H9 (cell line): Measurements from ENCODE around the gene RMI2. TPM values are rescaled to one million over a fixed set of nuclear protein-coding genes. Genes with fewer than 3 reads are reported as not detected.

ENCODE experiments used
- DNase-seq: peaks from one replicate; pipeline ENCODE4 v3.0.0-alpha.2; 2017
- H2AFZ ChIP-seq: one replicate; pipeline ENCODE4 v1.6.1; 2013; ENCODE audit warnings: mild to moderate bottlenecking, low read length, control low read depth, moderate library complexity
- H2AK5ac ChIP-seq: 2 replicates; pipeline ENCODE4 v1.6.1; 2013; ENCODE audit warnings: low read length, control low read depth, mixed read lengths; ENCODE audit not compliant: insufficient read length
- H2BK120ac ChIP-seq: one replicate; pipeline ENCODE4 v1.6.1; 2013; ENCODE audit warnings: low read depth, mild to moderate bottlenecking, low read length, control low read depth, inconsistent platforms; ENCODE audit not compliant: poor library complexity, severe bottlenecking
- H2BK12ac ChIP-seq: 2 replicates; pipeline ENCODE4 v1.6.1; 2013; ENCODE audit warnings: low read length, control low read depth, mixed read lengths, low read depth; ENCODE audit not compliant: insufficient read length
- H2BK15ac ChIP-seq: 2 replicates; pipeline ENCODE4 v1.6.1; 2013; ENCODE audit warnings: low read depth, low read length, control low read depth
- H2BK20ac ChIP-seq: one replicate; pipeline ENCODE4 v1.6.1; 2013; ENCODE audit warnings: low read depth, mild to moderate bottlenecking, low read length, control low read depth, inconsistent platforms; ENCODE audit not compliant: poor library complexity, severe bottlenecking
- H2BK5ac ChIP-seq: 2 replicates; pipeline ENCODE4 v1.6.1; 2013; ENCODE audit warnings: low read length, control low read depth, mixed read lengths; ENCODE audit not compliant: insufficient read length
- H3K14ac ChIP-seq: 2 replicates; pipeline ENCODE4 v1.6.1; 2013; ENCODE audit warnings: low read length, control low read depth; ENCODE audit not compliant: insufficient read depth
- H3K18ac ChIP-seq: 2 replicates; pipeline ENCODE4 v1.6.1; 2013; ENCODE audit warnings: low read depth, mild to moderate bottlenecking, mixed read lengths, low read length, control low read depth; ENCODE audit not compliant: insufficient read length
- H3K23ac ChIP-seq: 2 replicates; pipeline ENCODE4 v1.6.1; 2013; ENCODE audit warnings: low read length, control low read depth, mixed read lengths, low read depth; ENCODE audit not compliant: insufficient read length
- H3K23me2 ChIP-seq: 2 replicates; pipeline ENCODE4 v1.6.1; 2013; ENCODE audit warnings: low read depth, mild to moderate bottlenecking, mixed read lengths, low read length, control low read depth; ENCODE audit not compliant: insufficient read length, poor library complexity, severe bottlenecking
- H3K27ac ChIP-seq: 2 replicates; pipeline ENCODE4 v1.5.1; 2013; ENCODE audit warnings: low read length, control low read depth, mixed read lengths, low read depth; ENCODE audit not compliant: insufficient read length
- H3K27me3 ChIP-seq: 2 replicates; pipeline ENCODE4 v1.6.1; 2013; ENCODE audit warnings: low read length, control low read depth, inconsistent platforms; ENCODE audit not compliant: insufficient read depth
- H3K4ac ChIP-seq: 2 replicates; pipeline ENCODE4 v1.6.1; 2013; ENCODE audit warnings: low read depth, mild to moderate bottlenecking, control low read depth, inconsistent platforms, low read length, moderate library complexity
- H3K4me1 ChIP-seq: 2 replicates; pipeline ENCODE4 v1.6.1; 2013; ENCODE audit warnings: low read length, control low read depth, inconsistent platforms; ENCODE audit not compliant: insufficient read depth
- H3K4me2 ChIP-seq: 2 replicates; pipeline ENCODE4 v1.6.1; 2013; ENCODE audit warnings: low read length, control low read depth, mixed read lengths; ENCODE audit not compliant: insufficient read length, insufficient read depth
- H3K56ac ChIP-seq: 2 replicates; pipeline ENCODE4 v1.6.1; 2013; ENCODE audit warnings: low read depth, mild to moderate bottlenecking, mixed read lengths, low read length, control low read depth; ENCODE audit not compliant: insufficient read length
- H3K79me1 ChIP-seq: 2 replicates; pipeline ENCODE4 v1.6.1; 2013; ENCODE audit warnings: low read depth, mild to moderate bottlenecking, moderate library complexity, low read length, control low read depth, inconsistent platforms; ENCODE audit not compliant: insufficient read depth, poor library complexity, severe bottlenecking
- H3K79me2 ChIP-seq: 2 replicates; pipeline ENCODE4 v1.6.1; 2013; ENCODE audit warnings: low read length, control low read depth, inconsistent platforms; ENCODE audit not compliant: insufficient read depth
- H3K9ac ChIP-seq: 2 replicates; pipeline ENCODE4 v1.6.1; 2013; ENCODE audit warnings: low read length, control low read depth, mixed read lengths; ENCODE audit not compliant: insufficient read length; ENCODE audit errors: extremely low read depth
- H3K9me3 ChIP-seq: one replicate; pipeline ENCODE4 v1.6.1; 2013; ENCODE audit warnings: low read depth, low read length, inconsistent platforms; ENCODE audit not compliant: control insufficient read depth
- H3T11ph ChIP-seq: one replicate; pipeline ENCODE4 v1.6.1; 2013; ENCODE audit warnings: mild to moderate bottlenecking, low read length, control low read depth, inconsistent platforms
- H4K20me1 ChIP-seq: one replicate; pipeline ENCODE4 v1.6.1; 2013; ENCODE audit not compliant: control insufficient read depth, insufficient read length, insufficient read depth
- H4K5ac ChIP-seq: 2 replicates; pipeline ENCODE4 v1.6.1; 2013; ENCODE audit warnings: low read depth, mild to moderate bottlenecking, mixed read lengths, low read length, control low read depth; ENCODE audit not compliant: insufficient read length
- H4K8ac ChIP-seq: replicated peaks from 2 replicates; pipeline ENCODE4 v1.6.1; 2013; ENCODE audit warnings: low read length, control low read depth, mixed read lengths, low read depth; ENCODE audit not compliant: insufficient read length
- H4K91ac ChIP-seq: 2 replicates; pipeline ENCODE4 v1.6.1; 2013; ENCODE audit warnings: low read depth, mild to moderate bottlenecking, moderate library complexity, mixed read lengths, low read length, control low read depth; ENCODE audit not compliant: insufficient read length
- H3K27ac Mint-ChIP-seq, 3 experiments: 2 replicates in 2 of 3; 3 replicates in 1 of 3; pipeline ENCODE4 v1.8.0; 2020 to 2021; ENCODE audit warnings: mixed read lengths in 3 of 3, mild to moderate bottlenecking in 1 of 3, moderate library complexity in 1 of 3
- H3K27me3 Mint-ChIP-seq: 2 replicates; pipeline ENCODE4 v1.8.0; 2021; ENCODE audit warnings: low read depth, mild to moderate bottlenecking, moderate library complexity, mixed read lengths
- H3K36me3 Mint-ChIP-seq, 3 experiments: 2 replicates in 2 of 3; 3 replicates in 1 of 3; pipeline ENCODE4 v1.8.0; 2020 to 2021; ENCODE audit warnings: low read depth in 3 of 3, mixed read lengths in 3 of 3; ENCODE audit not compliant: insufficient read depth in 1 of 3
- H3K4me1 Mint-ChIP-seq, 2 experiments: 2 replicates each; pipeline ENCODE4 v1.8.0; 2020; ENCODE audit warnings: mixed read lengths in 2 of 2
- H3K4me3 Mint-ChIP-seq, 2 experiments: 2 replicates in 1 of 2; 3 replicates in 1 of 2; pipeline ENCODE4 v1.8.0; 2020 to 2021; ENCODE audit warnings: mild to moderate bottlenecking in 2 of 2, mixed read lengths in 2 of 2, moderate library complexity in 1 of 2
- H3K9me3 Mint-ChIP-seq, 2 experiments: 2 replicates in 1 of 2; 3 replicates in 1 of 2; pipeline ENCODE4 v1.8.0; 2020; ENCODE audit warnings: mild to moderate bottlenecking in 2 of 2, mixed read lengths in 2 of 2, moderate library complexity in 1 of 2
- WGBS: extraction: QIAGEN DNeasy Blood & Tissue Kit; methylation state at CpG from one replicate; pipeline ENCODE4 v1.1.7; 2013; ENCODE audit warnings: missing lambda C conversion rate, low lambda C conversion rate, mixed read lengths; ENCODE audit not compliant: insufficient read length; ENCODE audit errors: extremely low coverage; 5-methylcytosine and 5-hydroxymethylcytosine counted together
- total RNA-seq: library from RNA; stranded (reverse); gene quantifications from 2 replicates; pipeline ENCODE4 v1.2.1, GENCODE V29; 2021
- TF ChIP-seq, protein P1 (sequence below): fragments of 200-600 bp; sonication (generic); conservative IDR thresholded peaks from 3 replicates; pipeline ENCODE4 v1.8.0; 2021; ENCODE audit warnings: antibody characterized with exemption, mild to moderate bottlenecking

The RMI2 gene
- total RNA-seq, 1 experiment from 2014 or later: 57.6 TPM

DNA sequence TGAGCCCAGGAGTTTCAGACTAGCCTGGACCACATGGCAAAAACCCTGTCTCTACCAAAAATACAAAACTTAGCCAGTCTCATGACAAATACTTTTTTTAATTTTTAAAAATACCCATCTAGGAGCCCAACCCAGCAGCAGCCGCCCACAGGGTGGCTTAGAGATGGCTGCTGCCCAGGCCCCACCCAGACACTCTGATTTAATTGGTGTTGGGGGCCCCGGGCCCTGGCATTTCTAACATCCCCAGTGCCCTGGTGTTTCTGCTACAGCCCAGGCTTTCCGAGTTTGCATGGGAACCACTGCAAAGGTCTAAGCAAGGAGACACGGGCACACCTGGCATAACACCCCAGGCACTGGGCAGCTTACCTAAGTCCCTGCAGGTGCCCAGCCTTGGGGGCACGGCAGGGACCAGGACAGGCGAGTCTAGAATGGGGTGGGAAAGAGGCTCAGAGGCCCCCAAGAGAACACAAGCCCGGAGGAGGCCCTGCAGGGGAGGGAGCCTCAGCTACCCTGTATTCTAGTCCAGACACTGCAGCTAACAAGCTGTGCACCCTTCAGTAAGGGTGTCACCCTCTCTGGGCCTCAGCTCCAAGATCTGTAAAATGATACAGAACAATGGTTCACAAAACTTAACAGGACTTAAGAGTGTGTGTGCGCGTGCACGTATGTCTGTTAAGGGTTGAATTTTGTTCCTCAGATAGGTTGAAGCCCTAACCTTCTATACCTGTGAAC is 48.8 kb downstream of the RMI2 start:
- Mint-ChIP-seq H3K27me3 (no peaks in the 10 kb centered on the region; the same call in 1 of the 2 replicates), H3K27ac (no peak overlapping the region), H3K36me3 (no peaks in the 10 kb centered on the region), H3K4me1 (peaks cover 22 to 31% of the 10 kb centered on the region in 2 experiments), H3K9me3 (no peaks in the 10 kb centered on the region), H3K4me3 (no peak overlapping the region)
- H3K23ac ChIP-seq: no peak overlapping the region
- no peak overlapping the region for H3K4ac ChIP-seq
- no peak overlapping the region for H3K14ac ChIP-seq
- no peak overlapping the region for H2BK20ac ChIP-seq
- no peak overlapping the region for H2AK5ac ChIP-seq
- no peak overlapping the region for H3K18ac ChIP-seq
- H4K5ac ChIP-seq: no peak overlapping the region
- no peak overlapping the region for H4K91ac ChIP-seq
- H3K9me3 ChIP-seq: no peaks in the 10 kb centered on the region
- TF ChIP-seq, protein P1, sequence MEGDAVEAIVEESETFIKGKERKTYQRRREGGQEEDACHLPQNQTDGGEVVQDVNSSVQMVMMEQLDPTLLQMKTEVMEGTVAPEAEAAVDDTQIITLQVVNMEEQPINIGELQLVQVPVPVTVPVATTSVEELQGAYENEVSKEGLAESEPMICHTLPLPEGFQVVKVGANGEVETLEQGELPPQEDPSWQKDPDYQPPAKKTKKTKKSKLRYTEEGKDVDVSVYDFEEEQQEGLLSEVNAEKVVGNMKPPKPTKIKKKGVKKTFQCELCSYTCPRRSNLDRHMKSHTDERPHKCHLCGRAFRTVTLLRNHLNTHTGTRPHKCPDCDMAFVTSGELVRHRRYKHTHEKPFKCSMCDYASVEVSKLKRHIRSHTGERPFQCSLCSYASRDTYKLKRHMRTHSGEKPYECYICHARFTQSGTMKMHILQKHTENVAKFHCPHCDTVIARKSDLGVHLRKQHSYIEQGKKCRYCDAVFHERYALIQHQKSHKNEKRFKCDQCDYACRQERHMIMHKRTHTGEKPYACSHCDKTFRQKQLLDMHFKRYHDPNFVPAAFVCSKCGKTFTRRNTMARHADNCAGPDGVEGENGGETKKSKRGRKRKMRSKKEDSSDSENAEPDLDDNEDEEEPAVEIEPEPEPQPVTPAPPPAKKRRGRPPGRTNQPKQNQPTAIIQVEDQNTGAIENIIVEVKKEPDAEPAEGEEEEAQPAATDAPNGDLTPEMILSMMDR: no peak
- WGBS: no CpG with 5 or more reads among the region's 10 CpGs
- DNase-seq: no peak
- no peak overlapping the region for H2BK120ac ChIP-seq
- H3K23me2 ChIP-seq: no peaks in the 10 kb centered on the region
- no peaks in the 10 kb centered on the region for H4K20me1 ChIP-seq
- H2AFZ ChIP-seq: no peak overlapping the region
- no peaks in the 10 kb centered on the region for H3K79me2 ChIP-seq
- H3K4me2 ChIP-seq: no peak overlapping the region
- H4K8ac ChIP-seq: no peak overlapping the region
- no peaks in the 10 kb centered on the region for H3K79me1 ChIP-seq
- no peak overlapping the region for H2BK12ac ChIP-seq
- no peak overlapping the region for H3K9ac ChIP-seq
- H3K27ac ChIP-seq: no peak overlapping the region
- no peak overlapping the region for H3T11ph ChIP-seq
- no peaks in the 10 kb centered on the region for H3K27me3 ChIP-seq
- H3K4me1 ChIP-seq: no peaks in the 10 kb centered on the region; the same call in 1 of the 2 replicates
- no peak overlapping the region for H2BK5ac ChIP-seq
- no peak overlapping the region for H3K56ac ChIP-seq
- no peak overlapping the region for H2BK15ac ChIP-seq
